ENCODE results near the gene STOML2.

Gene STOML2

DNA sequence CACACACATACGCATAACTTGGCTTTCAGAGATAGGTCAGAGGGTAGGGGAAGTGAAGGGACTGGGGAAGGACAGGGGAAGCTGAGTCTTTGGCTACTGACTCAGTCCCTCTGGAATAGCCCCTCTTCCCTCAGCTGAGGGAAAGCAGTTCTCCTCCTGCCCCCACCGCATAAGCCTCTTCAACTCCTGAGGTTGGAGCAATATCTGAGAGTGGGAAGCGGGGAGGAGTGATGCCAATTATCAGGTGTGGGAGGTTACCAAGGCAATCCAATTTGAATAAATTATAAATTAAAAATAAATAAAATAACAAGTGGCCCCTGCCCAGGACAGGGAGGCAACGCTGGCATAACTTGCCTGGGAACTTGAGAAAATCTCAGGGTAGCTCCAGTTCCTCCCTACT is 1.7 kb upstream of the STOML2 start:
- Histone ChIP-seq H3K4me1 (ENCODE audit: control insufficient read depth, insufficient read depth, low read length) (peaks cover 11% of the 10 kb centered on the region), H3K36me3 (ENCODE audit: control insufficient read depth, insufficient read depth, low read length) (peaks cover 36% of the 10 kb centered on the region), H3K4me3 (ENCODE audit: low read length) (no peak overlapping the region), H3K27ac (ENCODE audit: low read depth, low read length) (no peak overlapping the region), H3K9ac (ENCODE audit: low read length) (no peak overlapping the region), H3K27me3 (ENCODE audit: control insufficient read depth, insufficient read depth, low read length) (no peaks in the 10 kb centered on the region)

DNA sequence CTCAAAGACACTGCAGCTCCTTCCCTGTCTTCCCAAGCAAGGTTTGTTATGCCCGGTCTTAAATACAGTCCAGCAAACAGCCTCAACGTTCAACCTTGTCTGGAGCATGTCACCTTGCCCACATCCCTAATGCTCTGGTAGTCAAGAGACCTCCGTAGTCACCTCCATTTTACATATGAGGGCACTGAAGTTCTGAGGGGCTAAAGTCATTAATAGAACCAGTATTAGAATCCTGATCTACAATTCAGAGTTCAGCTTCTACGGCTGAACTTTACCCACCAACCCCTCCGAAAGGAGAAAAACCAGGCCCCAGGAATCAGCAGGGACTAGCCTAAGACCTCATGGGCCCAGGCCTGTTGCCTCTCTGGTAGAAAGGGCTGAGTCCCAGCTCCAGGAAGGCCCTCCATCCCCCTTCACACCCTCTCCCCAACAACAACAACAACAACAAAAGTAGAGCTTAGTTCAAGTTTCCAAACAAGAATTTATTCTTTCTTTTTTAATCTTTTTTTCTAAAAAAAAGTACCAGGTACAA is 795 bp upstream of the STOML2 start:
- Histone ChIP-seq H3K36me3 (ENCODE audit: control insufficient read depth, insufficient read depth, low read length) (peaks cover 36% of the 10 kb centered on the region), H3K27me3 (ENCODE audit: control insufficient read depth, insufficient read depth, low read length) (no peaks in the 10 kb centered on the region), H3K4me3 (ENCODE audit: low read length) (peak overlapping the region; percentile 70), H3K9ac (ENCODE audit: low read length) (no peak overlapping the region), H3K27ac (ENCODE audit: low read depth, low read length) (peak overlapping the region; percentile 66), H3K4me1 (ENCODE audit: control insufficient read depth, insufficient read depth, low read length) (peaks cover 11% of the 10 kb centered on the region)

DNA sequence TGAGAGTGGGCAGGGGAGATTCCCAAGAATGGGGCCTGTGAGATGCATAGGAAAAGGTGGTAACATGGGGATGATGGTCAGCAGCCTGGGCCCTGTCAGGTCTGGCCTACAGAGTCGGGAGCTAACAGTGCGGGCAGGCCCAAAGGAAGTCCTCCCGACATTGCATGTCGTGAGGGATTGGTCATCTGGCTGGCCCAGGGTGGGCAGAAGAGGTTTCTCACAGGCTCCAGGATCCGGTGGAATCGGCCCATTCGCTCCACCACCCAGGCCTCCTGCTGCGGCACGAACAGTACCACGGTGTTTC is 514 bp downstream of the STOML2 start:
- H3K4me3 ChIP-seq (ENCODE audit: low read length): peak overlapping the region; percentile 86
- H3K9ac ChIP-seq (ENCODE audit: low read length): peak overlapping the region; percentile 90
- H3K27me3 ChIP-seq (ENCODE audit: control insufficient read depth, insufficient read depth, low read length): no peaks in the 10 kb centered on the region
- H3K36me3 ChIP-seq (ENCODE audit: control insufficient read depth, insufficient read depth, low read length): peaks cover 30% of the 10 kb centered on the region
- peaks cover 11% of the 10 kb centered on the region for H3K4me1 ChIP-seq (ENCODE audit: control insufficient read depth, insufficient read depth, low read length)
- peak overlapping the region; percentile 85 for H3K27ac ChIP-seq (ENCODE audit: low read depth, low read length)

DNA sequence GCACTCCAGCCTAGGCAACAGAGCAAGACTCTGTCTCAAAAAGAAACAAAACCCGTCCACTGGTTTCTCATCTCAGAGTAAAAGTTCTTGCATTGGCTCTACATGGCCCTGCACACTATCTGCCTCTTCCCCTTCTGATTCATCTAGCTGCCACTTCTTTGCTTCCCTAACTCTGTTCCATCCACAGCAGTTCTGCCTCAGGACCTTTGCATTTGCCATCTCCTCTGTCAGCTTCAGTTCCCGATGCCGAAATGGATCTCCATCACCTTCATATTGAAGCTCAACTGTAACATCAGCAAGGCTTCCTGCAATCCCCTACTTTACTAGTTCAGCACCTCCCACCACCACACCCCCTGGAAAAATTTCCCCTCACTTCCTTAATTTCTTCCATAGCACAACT is 5.4 kb downstream of the STOML2 start:
- no peak overlapping the region for H3K27ac ChIP-seq (ENCODE audit: low read depth, low read length)
- H3K27me3 ChIP-seq (ENCODE audit: control insufficient read depth, insufficient read depth, low read length): no peaks in the 10 kb centered on the region
- H3K9ac ChIP-seq (ENCODE audit: low read length): no peak overlapping the region
- H3K4me3 ChIP-seq (ENCODE audit: low read length): no peak overlapping the region
- peaks cover 9% of the 10 kb centered on the region for H3K4me1 ChIP-seq (ENCODE audit: control insufficient read depth, insufficient read depth, low read length)
- H3K36me3 ChIP-seq (ENCODE audit: control insufficient read depth, insufficient read depth, low read length): peaks cover 20% of the 10 kb centered on the region

DNA sequence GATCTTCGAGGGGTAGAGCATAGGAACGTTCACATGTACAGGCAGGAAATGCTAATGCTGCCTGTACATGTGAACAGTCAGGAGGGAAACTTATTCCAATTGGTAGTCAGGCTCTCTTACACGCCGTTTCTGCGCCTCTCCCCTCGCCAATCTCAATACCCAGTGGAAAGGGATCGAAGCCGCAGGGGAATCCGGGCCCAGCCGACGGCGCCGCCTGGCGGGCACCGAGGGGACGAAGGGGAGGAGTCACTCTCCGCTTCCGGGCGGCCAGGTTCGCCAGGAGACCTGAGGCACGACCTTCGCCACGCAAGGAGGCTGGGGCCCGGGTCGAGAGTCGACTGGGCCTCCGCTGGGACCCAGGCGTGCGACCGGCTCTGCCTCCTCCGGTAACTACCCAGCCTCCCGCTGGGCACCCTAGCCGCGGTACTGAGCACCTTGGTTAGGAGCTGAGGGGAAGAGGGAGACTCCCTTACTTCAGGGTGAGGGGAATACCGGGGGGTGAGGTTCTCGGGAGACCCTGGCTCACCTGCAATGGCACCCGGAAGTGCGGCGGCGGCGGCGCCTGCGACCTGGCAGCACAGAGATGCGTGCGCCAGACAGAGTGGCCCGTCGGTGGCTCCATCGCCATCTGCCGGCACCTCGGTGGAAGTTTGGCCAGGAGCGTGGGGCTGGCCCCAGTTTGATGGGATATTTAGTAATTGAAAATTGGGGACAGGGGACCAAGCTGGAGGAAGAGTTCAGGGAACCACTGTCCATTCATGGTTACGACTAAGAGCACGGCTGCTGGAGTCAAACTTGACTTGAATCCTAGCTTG is 6.7 kb downstream of the STOML2 start, which contains the start of gene PIGO:
PIGO (minus strand) TSS at position 557 of the 815 bp plus-strand sequence. CDS start 1,026 bp downstream, outside the sequence.
- Histone ChIP-seq H3K27ac (ENCODE audit: low read depth, low read length) (peak within 1 kb of the TSS; percentile 94), H3K36me3 (ENCODE audit: control insufficient read depth, insufficient read depth, low read length) (peaks cover 20% of the 10 kb centered on the region), H3K9ac (ENCODE audit: low read length) (peak within 1 kb of the TSS; percentile 96), H3K4me1 (ENCODE audit: control insufficient read depth, insufficient read depth, low read length) (no peaks in the 10 kb centered on the region), H3K27me3 (ENCODE audit: control insufficient read depth, insufficient read depth, low read length) (no peaks in the 10 kb centered on the region), H3K4me3 (ENCODE audit: low read length) (peak within 1 kb of the TSS; percentile 95)

DNA sequence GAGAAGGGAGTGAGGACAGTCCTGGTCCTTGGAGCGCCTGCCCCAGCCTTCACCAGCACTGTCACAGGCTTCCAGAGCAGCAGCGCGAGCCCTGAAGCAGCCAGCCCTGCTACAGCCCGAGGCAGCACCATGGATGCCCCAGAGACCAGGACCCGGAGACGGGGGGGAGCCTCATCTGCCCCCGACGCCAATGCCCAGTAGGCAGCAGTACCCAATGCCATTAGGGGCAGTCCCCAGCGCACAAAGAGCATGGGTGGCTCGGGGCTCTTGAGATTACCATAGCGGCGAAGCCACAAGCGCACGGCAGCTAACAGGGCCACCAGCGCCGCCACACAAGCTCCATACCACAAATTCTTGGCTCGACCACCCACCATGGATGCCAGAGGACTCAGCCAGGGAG is 11.4 kb downstream of the STOML2 start:
- peaks cover 36% of the 10 kb centered on the region for H3K36me3 ChIP-seq (ENCODE audit: control insufficient read depth, insufficient read depth, low read length)
- H3K4me3 ChIP-seq (ENCODE audit: low read length): no peak overlapping the region
- no peaks in the 10 kb centered on the region for H3K4me1 ChIP-seq (ENCODE audit: control insufficient read depth, insufficient read depth, low read length)
- no peaks in the 10 kb centered on the region for H3K27me3 ChIP-seq (ENCODE audit: control insufficient read depth, insufficient read depth, low read length)
- H3K9ac ChIP-seq (ENCODE audit: low read length): no peak overlapping the region
- H3K27ac ChIP-seq (ENCODE audit: low read depth, low read length): no peak overlapping the region

DNA sequence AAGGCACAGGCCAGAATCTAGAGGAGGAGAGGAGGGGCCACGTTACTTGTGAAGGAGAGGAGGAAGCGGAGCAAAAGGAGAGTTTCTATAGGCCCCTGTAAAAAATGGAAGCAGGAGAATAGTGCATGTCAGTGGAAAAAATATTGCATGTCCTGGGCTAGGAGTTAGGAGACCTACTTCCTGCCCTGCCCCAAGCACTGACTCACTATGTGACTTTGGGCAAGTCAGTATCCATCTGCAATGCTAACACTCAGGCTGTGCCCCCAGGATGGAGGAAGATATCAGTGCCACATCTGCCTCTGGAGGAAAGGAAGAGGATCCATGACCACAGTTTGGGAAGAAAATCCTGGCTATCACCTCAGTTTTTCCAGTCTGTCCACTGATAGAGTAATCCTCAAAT is 13.5 kb downstream of the STOML2 start:
- Histone ChIP-seq H3K27me3 (ENCODE audit: control insufficient read depth, insufficient read depth, low read length) (no peaks in the 10 kb centered on the region), H3K36me3 (ENCODE audit: control insufficient read depth, insufficient read depth, low read length) (peaks cover 36% of the 10 kb centered on the region), H3K9ac (ENCODE audit: low read length) (no peak overlapping the region)

DNA sequence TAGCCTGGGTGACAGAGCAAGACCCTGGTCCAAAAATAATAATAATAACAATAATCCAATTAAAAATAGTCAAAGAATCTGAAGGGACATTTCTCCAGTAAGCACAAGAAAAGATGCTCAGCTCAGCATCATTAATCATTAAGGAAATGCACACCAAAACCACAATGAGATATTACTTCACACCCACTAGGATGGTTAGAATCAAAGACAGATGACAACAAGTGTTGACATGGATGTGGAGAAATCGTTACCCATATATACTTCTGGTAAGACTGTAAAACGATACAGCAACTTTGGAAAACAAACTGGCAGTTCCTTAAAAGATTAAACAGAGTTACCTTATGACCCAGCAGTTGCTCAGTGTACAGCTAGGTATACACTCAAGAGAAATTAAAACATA is 17.9 kb downstream of the STOML2 start:
- Histone ChIP-seq H3K36me3 (ENCODE audit: control insufficient read depth, insufficient read depth, low read length) (peaks cover 21% of the 10 kb centered on the region), H3K27ac (ENCODE audit: low read depth, low read length) (no peak overlapping the region), H3K4me3 (ENCODE audit: low read length) (no peak overlapping the region), H3K9ac (ENCODE audit: low read length) (no peak overlapping the region), H3K4me1 (ENCODE audit: control insufficient read depth, insufficient read depth, low read length) (no peaks in the 10 kb centered on the region), H3K27me3 (ENCODE audit: control insufficient read depth, insufficient read depth, low read length) (no peaks in the 10 kb centered on the region)

More for the DNA sequence above, 13.5 kb downstream of the STOML2 start:
- Histone ChIP-seq H3K4me1 (ENCODE audit: control insufficient read depth, insufficient read depth, low read length) (no peaks in the 10 kb centered on the region), H3K27ac (ENCODE audit: low read depth, low read length) (no peak overlapping the region), H3K4me3 (ENCODE audit: low read length) (no peak overlapping the region)

DNA sequence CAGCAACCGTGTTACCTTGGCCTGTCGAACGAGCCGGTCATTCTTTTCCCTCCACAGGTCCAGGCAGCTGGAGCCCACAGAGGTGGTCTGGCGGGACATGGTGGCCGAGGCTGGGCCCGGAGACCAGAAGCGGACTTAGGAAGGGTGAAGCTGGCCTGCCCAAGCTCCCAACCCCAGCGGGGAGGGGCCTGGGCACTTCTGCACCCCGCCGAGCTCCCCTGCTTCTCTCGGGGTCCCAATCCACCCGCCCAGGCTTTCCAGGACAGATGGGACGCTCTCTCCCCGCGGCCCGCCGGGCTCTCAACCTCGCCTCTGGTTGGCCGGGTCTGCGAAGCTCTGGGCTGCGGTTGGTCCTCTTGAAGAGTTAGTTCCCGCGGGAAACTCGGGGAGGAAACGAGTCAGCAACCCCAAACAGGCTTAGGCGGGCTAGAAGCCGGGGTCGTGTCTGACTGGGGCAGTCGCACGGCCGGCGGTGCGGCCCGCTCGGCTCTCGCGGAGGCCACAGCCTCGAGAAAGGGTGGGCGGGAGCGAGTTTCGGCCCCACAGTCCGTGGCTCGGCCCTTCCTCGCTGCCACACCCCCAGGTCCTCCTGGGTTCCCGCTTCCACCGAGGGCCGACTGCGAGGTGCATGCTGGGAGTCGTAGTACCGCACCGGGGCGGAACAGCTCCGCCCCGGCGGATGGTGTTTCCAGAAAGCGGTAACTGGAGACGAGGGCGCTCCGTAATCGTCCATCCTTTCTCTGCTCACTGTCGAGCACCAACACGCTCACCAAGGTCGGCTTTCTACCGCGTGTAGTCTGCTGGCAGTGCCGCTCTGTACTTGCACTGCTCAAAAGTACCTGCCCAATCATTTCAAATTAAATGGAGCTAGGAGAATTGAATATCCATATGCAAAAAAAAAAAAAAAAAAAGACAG is 23.2 kb downstream of the STOML2 start, which contains the start of gene FANCG:
FANCG (minus strand) TSS at position 517 of the 916 bp plus-strand sequence; CDS start at position 99, 418 bp downstream.
- Histone ChIP-seq H3K36me3 (ENCODE audit: control insufficient read depth, insufficient read depth, low read length) (peaks cover 2% of the 10 kb centered on the region), H3K27me3 (ENCODE audit: control insufficient read depth, insufficient read depth, low read length) (no peaks in the 10 kb centered on the region), H3K4me1 (ENCODE audit: control insufficient read depth, insufficient read depth, low read length) (peaks cover 7% of the 10 kb centered on the region), H3K4me3 (ENCODE audit: low read length) (peak within 1 kb of the TSS; percentile 90), H3K27ac (ENCODE audit: low read depth, low read length) (peak within 1 kb of the TSS; percentile 59), H3K9ac (ENCODE audit: low read length) (peak within 1 kb of the TSS; percentile 16)

DNA sequence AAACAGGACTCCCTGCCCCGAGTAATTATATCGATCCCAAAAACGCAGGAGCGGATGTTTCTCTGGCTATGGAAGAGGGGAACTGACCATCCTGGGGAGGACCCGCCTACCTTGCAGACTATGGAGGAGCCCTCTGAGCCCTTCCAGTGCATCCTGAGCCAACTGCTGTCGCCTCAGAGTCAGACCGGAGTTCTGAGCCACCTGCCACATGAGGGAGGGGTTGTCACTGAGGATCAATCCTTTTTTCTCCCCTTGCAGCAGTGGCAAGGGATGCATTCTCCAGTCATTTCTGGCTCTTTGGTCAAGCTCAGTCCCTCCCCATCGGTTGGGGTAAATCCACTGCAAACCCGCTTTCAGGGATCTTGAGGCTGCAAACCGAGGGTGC is 23.9 kb downstream of the STOML2 start:
- H3K4me3 ChIP-seq (ENCODE audit: low read length): peak overlapping the region; percentile 90
- peaks cover 2% of the 10 kb centered on the region for H3K36me3 ChIP-seq (ENCODE audit: control insufficient read depth, insufficient read depth, low read length)
- H3K4me1 ChIP-seq (ENCODE audit: control insufficient read depth, insufficient read depth, low read length): peaks cover 7% of the 10 kb centered on the region
- peak overlapping the region; percentile 12 for H3K9ac ChIP-seq (ENCODE audit: low read length)
- H3K27me3 ChIP-seq (ENCODE audit: control insufficient read depth, insufficient read depth, low read length): no peaks in the 10 kb centered on the region
- H3K27ac ChIP-seq (ENCODE audit: low read depth, low read length): peak overlapping the region; percentile 59

DNA sequence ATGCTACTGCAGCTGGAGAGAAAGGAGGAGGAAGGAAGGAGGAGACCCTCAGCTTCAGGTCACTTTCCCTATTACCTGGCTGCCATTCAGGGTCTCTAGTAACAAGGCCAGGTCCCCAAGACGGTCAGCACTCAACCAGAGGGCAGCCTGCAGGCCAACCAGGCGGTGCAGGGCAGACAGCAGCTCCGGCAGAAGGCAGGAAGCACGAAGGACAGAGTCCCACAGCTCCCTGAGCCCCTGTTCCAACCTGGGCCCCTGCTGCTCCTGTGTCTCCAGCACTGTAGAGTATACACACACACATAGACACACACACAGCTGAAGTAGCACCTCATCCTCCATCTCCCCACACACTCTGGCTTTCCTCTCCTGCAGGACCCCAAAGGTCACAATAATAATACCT is 24.9 kb downstream of the STOML2 start:
- Histone ChIP-seq H3K9ac (ENCODE audit: low read length) (no peak overlapping the region), H3K27ac (ENCODE audit: low read depth, low read length) (no peak overlapping the region), H3K27me3 (ENCODE audit: control insufficient read depth, insufficient read depth, low read length) (no peaks in the 10 kb centered on the region), H3K36me3 (ENCODE audit: control insufficient read depth, insufficient read depth, low read length) (peaks cover 2% of the 10 kb centered on the region), H3K4me3 (ENCODE audit: low read length) (no peak overlapping the region), H3K4me1 (ENCODE audit: control insufficient read depth, insufficient read depth, low read length) (peaks cover 7% of the 10 kb centered on the region)

DNA sequence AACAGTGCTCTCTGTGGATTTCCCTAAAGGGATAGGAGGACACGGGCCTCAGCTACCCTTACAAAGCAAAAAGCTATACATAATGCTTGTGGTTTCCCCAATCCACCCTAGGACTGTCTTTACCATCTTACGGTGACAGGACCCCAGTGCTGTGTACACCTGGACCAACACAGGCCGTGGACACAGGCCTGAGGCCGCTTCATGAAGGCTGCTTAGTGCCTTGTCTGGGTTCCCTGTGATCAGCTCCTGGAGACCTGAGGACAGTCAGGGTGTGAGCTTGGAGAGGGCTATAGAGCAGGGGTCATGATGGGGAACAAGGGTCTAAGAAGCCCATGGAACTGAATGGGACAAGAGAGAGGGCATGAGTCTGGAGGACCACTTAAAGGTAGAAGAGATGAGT is 26.1 kb downstream of the STOML2 start:
- H3K27me3 ChIP-seq (ENCODE audit: control insufficient read depth, insufficient read depth, low read length): no peaks in the 10 kb centered on the region
- H3K4me1 ChIP-seq (ENCODE audit: control insufficient read depth, insufficient read depth, low read length): peaks cover 7% of the 10 kb centered on the region
- no peak overlapping the region for H3K9ac ChIP-seq (ENCODE audit: low read length)
- no peak overlapping the region for H3K4me3 ChIP-seq (ENCODE audit: low read length)
- peaks cover 2% of the 10 kb centered on the region for H3K36me3 ChIP-seq (ENCODE audit: control insufficient read depth, insufficient read depth, low read length)
- H3K27ac ChIP-seq (ENCODE audit: low read depth, low read length): no peak overlapping the region

All from rectal smooth muscle tissue (tissue), 1 donor.